Gastrocnemius medialis (tissue), 4 donors: ENCODE data around the gene CEP170B.

ENCODE experiments used
- POLR2A ChIP-seq, 2 donors: fragments of 450-650 bp; IDR thresholded peaks; one replicate each; pipeline ENCODE4 v1.6.1; 2017; ENCODE audit warnings: antibody characterized with exemption in 2 of 2, mild to moderate bottlenecking in 2 of 2, moderate library complexity in 2 of 2
- TF ChIP-seq, protein P1 (sequence below), 5 experiments: fragments of 450-650 bp in 3 of 5; fragments of 200-600 bp in 2 of 5; sonication (generic) in 2 of 5; IDR thresholded peaks in 4 of 5; conservative IDR thresholded peaks in 1 of 5; 1 replicate in 4 of 5; 2 replicates in 1 of 5; pipeline ENCODE4 v1.5.1; 2016 to 2019; ENCODE audit warnings: antibody characterized with exemption in 5 of 5, mild to moderate bottlenecking in 3 of 5, moderate library complexity in 3 of 5

DNA sequence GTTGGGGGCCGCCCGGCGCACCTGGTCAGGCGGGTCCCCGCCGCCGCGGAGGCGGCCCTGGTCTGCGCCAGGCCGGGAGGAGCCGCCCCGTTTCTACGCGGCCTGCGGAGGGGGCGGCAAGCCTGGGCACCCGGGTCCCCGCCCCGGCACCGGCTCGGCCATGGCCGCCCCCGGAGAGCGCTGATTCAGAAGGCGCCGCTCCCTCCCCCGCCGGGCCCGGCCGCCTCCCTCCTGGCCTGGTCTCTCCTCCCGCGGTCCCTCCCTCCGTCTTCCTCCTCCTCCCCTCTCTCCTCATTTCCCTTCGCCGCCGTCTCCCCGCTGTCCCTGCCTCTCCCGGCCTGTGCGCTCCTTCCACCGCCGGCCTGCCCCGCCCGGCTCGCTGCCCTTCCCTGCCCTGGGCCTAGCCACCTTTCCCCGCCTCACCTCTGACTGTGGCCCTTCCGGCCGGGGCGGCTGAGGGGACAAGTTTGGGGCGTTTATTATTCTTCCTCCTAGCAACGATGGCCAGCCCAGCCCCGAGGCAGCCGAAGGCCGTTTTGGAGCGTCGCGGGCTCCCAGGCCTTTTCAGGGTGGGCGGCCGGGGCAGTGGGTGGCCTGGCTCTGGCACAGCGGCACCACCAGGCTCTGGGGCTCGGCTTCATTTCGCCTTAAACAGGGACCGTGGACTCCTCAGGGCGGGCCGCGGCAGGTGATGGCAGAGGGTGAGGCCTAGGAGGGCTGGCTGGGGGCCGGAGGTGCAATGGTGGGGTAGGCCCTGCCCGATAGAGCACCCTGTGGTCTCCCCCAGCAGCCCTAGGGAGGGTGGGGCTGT lies 768 bp downstream of the CEP170B start:
- TF ChIP-seq, protein P1, sequence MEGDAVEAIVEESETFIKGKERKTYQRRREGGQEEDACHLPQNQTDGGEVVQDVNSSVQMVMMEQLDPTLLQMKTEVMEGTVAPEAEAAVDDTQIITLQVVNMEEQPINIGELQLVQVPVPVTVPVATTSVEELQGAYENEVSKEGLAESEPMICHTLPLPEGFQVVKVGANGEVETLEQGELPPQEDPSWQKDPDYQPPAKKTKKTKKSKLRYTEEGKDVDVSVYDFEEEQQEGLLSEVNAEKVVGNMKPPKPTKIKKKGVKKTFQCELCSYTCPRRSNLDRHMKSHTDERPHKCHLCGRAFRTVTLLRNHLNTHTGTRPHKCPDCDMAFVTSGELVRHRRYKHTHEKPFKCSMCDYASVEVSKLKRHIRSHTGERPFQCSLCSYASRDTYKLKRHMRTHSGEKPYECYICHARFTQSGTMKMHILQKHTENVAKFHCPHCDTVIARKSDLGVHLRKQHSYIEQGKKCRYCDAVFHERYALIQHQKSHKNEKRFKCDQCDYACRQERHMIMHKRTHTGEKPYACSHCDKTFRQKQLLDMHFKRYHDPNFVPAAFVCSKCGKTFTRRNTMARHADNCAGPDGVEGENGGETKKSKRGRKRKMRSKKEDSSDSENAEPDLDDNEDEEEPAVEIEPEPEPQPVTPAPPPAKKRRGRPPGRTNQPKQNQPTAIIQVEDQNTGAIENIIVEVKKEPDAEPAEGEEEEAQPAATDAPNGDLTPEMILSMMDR (IDR thresholded peaks at IDR 0.05 in 4 of 5, conservative IDR thresholded peaks at IDR 0.05 in 1 of 5), result no peak
- peak in 1 of 2 donors; percentile 30 for TF ChIP-seq POLR2A (IDR thresholded peaks at IDR 0.05)
